GM13977 (cell line): Measurements from ENCODE around the gene MAOA.
"Not testable (repeated sequence)": the region's sequence is repeated elsewhere in the genome, so short reads cannot be mapped to it uniquely, and the experiment has no call there.

Experiments
- DNase-seq: peaks from one replicate; pipeline ENCODE4 v3.0.0; 2012; ENCODE audit warnings: low spot score
- CTCF ChIP-seq: IDR thresholded peaks from 2 replicates; pipeline ENCODE4 v1.5.1; 2012; ENCODE audit warnings: mild to moderate bottlenecking, control low read depth; ENCODE audit not compliant: insufficient read depth; ENCODE audit errors: extremely low read depth, missing control alignments
- in situ Hi-C: fragments of 300-500 bp; cut with MboI; formaldehyde crosslinking; loops from one replicate; pipeline ENCODE4 v1.12.0; 2022; ENCODE audit warnings: low sequenced_read_pairs, low pct_unique_long_range_greater_than_20kb, mixed read lengths, inconsistent platforms; ENCODE audit not compliant: unreplicated experiment

The MAOA gene

DNA sequence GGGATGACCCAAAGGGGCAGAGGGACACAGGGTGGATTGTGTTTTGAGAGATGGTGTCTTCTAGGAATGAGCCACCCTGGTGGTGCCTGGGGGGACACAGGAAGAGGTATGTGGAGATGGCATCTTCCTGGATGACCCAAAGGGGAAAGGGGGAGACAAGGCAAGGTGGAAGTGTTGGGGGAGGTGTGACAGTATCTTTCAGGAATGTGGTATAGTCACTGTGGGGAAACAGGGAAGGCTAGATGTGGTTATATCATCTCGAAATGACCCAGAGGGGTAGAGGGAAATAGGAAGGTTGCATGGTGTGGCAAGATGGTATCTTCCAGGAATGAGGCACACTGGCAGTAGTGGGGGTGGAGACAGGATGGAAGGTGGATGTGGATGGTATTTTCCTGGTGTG lies 62.9 kb downstream of the MAOA start:
- DNase-seq = no peak
- TF ChIP-seq CTCF = no peak

GRCh38 chrX:43720082-43720481 lies 64.0 kb downstream of the MAOA start:
- TF ChIP-seq CTCF = no peak
- in situ Hi-C loops = no loop called here
- DNase-seq = no peak

More for the DNA sequence above, 62.9 kb downstream of the MAOA start:
- in situ Hi-C loops = no loop called here

- DNase-seq = no peak
- TF ChIP-seq CTCF = no peak
- in situ Hi-C loops = no loop called here
These were observed 64.9 kb downstream of the MAOA start for GRCh38 chrX:43720961-43721360.

- DNase-seq, in situ Hi-C loops: not testable (repeated sequence)
These were observed 69.1 kb downstream of the MAOA start for GRCh38 chrX:43725227-43725626.

GRCh38 chrX:43727254-43727653 lies 71.2 kb downstream of the MAOA start:
- in situ Hi-C loops = not testable (repeated sequence)

DNA sequence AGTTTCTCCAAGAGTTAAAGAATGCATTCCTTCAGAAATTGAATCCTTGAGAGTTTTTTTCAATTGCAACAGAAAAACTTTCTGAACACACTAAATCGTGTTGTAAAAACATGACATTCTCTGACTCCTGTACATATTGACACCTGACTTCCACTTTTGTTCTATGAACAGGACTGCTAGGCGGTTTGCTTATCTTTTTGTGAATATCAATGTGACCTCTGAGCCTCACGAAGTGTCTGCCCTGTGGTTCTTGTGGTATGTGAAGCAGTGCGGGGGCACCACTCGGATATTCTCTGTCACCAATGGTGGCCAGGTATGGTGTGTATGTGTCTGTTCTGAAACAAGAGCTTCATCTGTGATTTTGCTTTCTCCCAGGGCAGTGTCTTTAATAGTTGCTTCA lies 71.9 kb downstream of the MAOA start:
- in situ Hi-C loops = no loop called here
- TF ChIP-seq CTCF = no peak
- DNase-seq = no peak

More at GRCh38 chrX:43727254-43727653, 71.2 kb downstream of the MAOA start:
- DNase-seq = not testable (repeated sequence)

- DNase-seq = no peak
- no peak for TF ChIP-seq CTCF
- in situ Hi-C loops = no loop called here
These were observed 72.9 kb downstream of the MAOA start for GRCh38 chrX:43728966-43729365.

DNA sequence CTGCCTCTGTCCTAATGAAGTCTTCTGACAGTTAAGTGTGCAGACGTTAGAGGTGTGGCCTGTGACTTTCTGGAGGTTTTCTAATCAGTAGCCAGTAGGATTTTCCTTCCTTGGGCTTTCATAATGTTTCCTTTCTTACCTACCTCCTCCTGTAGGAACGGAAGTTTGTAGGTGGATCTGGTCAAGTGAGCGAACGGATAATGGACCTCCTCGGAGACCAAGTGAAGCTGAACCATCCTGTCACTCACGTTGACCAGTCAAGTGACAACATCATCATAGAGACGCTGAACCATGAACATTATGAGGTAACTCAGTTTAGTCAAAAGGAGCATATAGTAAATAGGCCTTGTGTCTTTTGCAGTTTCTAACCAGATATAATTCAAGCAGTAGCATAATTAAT lies 75.0 kb downstream of the MAOA start:
- TF ChIP-seq CTCF = no peak
- DNase-seq = no peak
- in situ Hi-C loops = no loop called here
